HG02763 (cell line): ENCODE results near the gene SDK2.
"Not testable (repeated sequence)": the region's sequence is repeated elsewhere in the genome, so short reads cannot be mapped to it uniquely, and the experiment has no call there.

ENCODE experiments used
- ATAC-seq: cut with Tn5 transposase; IDR thresholded peaks from one replicate; pipeline ENCODE4 v1.9.1; 2021; ENCODE audit warnings: mild to moderate bottlenecking, moderate library complexity; ENCODE audit not compliant: unreplicated experiment

SDK2 gene

DNA sequence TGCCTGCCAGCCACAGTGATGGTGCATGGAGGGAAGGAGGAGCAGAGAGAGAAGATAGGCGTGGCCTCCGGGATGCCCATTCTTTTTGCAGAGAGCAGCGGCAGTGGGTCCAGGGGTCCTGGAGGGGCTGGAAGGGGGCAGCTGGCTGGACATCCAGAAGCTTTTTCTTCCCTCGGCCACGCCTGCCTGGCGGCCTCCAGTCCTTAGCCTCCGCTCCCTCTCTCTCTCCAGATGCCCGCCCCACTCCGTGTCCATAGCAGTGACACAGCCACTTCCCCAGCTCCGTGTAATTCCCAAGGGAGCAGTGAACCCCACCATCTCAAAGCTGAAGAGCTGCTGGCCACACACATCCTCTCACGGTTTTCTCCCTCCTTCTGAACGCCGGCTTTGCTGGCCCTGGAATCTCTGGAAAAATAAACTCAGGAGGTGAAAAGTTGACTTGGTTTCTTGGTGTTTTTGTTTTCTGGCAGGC, 306.2 kb downstream of the SDK2 start:
- no peak for ATAC-seq

DNA sequence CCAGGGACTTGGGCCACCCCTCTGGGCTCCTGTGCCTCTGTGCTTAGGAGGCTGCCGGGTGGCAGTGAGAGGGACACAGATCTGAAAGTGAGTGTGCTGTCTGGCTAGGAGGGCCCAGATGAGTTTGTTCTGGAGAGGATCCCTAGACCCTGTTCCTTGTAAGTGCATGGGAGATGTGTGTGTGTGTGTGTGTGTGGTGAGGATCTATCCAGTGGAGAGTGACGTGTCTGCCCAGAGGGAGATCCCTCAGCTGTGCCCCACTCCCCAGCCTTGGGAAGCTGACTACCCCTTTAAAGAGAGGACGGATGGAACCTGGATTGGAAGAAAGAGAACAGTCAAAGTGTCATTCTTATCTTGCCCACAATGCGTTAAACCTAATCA, 306.9 kb downstream of the SDK2 start:
- ATAC-seq = no peak

DNA sequence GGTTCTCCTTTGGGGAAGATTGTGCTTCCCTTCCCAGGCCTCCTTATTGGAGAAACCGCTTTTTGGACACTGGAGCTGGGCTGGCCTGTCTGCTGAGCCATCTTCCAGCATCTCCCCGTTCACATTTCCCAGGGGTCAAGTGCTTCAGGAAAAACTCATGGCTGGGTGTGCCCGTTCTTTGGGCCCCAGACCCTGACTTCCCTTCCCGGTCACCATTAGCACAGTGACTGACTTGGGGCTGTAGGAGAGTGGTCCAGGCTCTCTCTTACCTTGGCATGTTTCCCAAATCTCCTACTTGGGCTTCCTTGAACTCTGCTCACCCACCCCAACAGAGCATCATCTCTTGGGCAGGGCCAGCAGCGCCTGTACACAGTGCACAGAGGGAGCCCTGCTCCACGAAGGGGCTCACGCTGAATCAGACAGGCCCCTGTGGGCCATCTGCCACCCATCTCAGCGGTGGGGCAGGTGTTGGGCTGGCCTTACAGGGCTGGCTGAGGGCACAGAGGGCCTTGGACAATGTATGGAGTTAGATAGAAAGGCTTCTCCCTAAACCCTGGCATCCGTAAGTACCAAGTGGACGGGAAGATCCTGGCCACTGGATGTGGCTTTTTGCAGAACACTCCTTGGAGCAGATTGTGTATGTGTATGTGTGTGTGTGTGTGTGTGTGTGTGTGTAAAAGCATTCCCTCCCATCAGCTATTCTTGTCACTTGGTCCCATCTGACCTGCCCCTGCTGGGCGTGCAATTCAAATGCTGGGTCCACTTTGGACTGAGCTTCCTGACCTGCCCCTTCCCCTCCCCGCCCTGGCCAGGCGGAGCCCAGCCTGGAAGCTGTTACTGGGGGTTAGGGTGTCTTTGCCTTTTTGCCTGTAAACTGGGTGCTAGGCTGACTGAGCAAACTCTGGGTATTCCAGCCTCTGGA, 307.6 kb downstream of the SDK2 start:
- no peak for ATAC-seq

DNA sequence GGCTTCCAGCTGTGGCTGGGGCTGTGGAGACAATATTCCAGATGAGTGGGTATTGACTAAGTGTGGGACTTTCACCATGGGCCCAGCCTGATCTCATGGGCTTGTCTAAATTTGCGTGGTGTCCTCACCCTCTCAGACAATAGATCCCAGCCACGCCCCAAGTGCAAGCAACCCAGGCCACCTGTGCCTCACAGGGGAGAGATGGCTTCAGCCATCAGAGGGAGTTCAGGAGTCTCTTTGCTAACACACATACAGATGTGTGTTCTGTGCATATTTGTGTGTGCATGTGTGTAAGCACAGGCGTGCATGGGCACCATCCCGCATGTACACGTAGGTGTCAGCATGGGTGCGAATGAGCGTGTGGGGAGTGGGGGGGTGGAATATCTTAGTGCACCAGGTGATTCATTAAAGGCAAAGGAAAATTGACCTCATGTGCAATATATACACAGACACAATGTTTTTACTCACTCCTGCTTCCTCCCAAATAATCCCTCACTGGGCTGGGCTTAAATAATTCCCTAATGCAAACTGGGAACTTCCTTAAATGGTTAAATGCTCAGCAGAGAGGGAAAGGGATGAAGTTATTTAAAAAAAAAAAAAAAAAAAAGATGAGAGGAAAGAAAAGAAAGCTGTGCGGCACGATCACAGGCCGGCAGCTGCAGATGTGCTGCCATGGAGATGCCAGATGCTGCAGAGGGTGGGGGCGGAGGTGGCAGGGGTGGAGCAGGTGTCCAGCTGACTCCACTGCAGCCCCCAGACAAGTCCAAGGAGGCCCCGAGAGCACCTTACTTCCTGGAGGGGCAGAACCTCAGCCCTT, 308.4 kb downstream of the SDK2 start:
- ATAC-seq = no peak

DNA sequence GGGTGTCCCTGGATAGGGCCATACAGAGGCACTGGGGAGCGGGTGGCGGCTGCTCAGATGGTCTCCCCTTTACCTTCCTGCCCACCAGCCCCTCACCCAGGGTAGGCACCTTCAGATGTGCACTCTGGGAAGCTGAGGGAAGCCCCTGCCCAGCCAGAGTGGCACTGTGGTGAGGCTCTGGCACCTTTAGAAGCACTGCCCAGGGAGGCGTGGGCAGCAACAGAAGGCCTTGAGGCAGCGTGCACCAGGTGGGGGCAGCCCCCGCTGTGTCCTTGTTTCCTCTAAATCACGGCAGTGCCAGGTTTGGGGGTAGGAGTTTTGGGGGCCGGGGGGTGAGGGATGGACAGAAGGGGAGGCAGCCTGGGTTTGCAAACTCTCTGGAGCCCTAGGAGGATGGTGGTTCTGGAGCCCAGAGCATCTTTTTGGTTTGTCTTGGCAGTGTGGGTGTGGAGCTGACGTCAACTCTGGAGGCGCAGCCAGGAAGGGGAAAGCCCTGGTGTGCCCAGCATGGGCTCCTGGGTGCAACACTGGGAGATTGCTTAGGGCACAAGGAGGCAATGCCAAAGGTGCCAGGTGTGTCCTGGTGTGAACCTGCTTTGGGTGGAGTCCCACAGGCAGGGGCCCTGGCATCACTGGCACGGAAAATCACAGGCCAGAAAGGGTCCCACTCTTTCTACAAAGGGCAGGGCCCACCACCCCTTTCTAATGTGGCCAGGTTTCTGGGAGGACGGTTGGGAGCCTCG, 309.3 kb downstream of the SDK2 start:
- no peak for ATAC-seq

DNA sequence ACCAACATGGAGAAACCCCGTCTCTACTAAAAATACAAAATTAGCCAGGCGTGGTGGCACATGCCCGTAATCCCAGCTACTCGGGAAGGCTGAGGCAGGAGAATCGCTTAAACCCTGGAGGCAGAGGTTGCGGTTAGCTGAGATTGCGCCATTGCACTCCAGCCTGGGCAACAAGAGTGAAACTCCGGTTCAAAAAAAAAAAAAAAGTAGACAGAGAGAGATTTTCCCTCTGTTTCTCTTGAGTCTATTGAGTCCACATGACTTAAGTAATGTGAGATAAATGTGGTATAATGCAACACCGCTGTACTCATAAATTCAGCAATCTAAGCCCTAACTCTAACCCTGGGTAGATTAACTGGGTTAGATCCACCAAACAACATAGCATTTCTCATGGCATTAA, 310.8 kb downstream of the SDK2 start:
- not testable (repeated sequence) for ATAC-seq

DNA sequence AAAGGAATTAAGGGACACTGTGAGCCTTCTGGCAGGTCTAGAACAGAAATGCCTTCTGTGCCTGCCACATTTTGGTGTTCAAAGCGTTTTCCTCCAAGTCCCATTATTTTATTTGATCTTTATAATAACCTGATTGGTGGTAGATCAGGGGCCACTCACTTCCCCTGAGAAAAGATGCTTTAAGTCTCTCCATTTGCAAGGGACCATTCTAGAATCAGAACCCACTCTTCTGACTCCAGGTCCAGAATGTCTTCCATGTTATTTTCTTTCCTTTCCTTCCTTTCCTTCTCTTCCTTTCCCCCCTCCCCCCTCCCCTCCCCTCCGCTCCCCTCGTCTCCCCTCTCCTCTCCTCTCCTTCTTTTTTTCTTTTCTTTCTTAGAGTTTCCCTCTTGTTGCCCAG, 313.2 kb downstream of the SDK2 start:
- no peak for ATAC-seq

DNA sequence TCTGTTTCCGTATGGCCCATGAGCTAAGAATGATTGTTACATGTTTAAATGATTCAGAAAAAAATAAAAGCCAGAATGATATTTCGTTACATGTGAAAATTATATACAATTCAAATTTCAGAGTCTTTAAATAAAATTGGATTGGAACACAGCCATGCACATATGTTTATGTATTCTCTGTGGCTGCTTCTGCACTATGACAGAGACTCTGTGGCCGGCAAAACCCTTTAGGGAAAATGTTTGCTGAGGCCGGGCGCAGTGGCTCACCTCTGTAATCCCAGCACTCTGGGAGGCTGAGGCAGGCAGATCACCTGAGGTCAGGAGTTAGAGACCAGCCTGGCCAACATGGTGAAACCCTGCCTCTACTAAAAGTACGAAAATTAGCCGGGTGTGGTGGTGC, 316.6 kb downstream of the SDK2 start:
- ATAC-seq = no peak

DNA sequence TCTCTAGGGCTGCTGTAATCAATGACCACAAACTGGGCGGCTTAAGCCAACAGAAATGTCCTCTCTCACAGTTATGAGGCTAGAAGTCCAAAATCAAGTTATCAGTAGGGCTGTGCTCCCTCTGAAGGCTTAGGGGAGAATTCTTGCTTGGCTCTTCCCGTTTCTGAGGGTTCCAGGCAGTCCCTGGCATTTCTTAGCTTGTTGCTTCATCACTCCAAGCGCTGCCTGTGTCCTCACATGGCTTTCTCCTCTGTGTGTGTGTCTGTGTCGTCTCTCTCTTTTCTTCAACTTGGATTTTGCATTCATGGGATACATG, 318.8 kb downstream of the SDK2 start:
- no peak for ATAC-seq

DNA sequence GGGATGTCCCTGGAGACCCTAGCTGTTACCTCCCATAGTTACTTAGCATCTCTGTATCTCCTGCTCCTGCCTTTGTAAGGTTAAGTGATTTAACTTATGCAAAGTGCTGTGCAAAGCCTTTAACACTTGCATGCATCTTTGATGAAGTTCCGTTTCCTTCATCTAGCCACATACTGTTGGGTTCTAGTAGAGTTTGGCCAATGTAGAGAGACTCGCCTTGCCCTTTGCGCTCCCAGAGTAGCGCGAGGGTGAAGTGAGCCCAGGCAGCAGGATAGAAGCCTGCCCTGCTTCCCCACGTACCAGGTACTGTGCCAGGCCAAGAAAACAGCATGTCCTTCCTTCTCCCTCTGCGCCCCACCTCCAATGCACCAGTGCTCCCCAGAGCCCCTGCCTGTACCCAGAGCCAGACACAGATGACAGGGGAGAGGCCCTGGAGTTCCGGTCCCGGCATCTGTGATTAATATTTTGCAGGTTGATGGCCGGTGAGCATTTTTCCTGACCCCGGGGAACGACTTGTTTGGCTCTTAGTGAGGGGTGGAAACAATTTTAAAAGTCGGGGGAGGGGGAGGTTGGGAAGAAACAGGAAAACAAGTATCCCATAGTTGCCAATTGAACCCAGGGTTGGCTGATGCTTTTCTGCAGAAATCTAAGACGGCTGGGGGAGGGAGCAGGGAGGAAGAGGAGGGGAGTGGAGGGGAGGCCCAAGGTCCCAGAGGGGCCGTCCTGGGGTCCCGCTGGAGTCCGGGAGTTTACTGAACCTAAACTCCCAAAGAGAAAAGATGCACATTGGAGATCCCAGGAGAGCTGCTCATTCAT, 319.3 kb downstream of the SDK2 start:
- ATAC-seq = no peak

DNA sequence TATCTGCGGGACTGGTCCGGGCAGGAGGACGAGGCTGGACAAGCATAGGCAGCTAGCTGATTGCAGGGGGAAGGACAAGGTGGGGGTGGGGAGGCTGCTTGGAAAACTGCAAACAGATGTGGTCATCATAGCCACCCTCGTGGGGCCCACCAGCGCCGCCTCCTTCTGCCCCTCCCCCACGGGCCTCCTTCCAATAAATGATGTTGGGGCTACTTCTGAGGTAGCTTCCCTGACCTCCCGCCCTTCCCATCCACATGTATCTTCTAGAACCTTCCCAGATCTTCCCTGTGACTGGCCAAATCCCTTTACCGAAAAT, 320.1 kb downstream of the SDK2 start:
- ATAC-seq = no peak

DNA sequence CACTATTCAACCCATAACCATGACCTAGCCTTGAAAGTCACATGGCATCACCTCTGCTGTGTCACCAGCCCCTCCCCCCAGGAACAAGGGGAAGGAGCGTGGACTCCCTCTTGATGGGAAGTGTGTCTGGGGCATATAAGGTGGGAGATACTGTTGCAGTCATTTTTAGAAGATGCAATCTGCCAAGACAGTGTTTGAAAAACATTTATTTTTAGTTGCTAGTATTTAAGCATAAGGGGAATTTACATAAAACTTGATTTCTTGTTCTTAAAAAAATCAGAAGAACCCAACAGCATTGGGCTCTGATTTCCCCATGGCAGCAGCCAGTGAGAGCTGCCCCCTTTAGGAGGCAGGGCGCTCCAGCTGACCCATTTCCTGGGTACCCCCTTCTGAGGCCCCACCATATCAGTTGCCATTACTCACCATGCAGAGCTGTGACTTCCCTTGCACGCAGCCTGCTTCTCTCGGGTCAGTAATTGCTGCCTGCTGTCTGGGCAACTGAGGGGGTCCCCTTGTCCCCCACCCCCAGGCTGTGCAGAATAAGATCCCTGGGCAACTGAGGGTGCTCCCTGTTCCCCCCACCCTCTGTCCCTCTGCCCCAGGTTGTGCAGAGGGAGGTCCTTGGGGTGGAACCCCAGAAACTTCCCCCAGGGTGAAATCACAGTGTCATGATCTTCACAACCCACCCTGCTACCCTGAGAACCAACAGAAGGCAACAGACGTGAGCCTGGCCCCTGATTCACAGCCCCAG, 320.7 kb downstream of the SDK2 start:
- ATAC-seq = no peak

DNA sequence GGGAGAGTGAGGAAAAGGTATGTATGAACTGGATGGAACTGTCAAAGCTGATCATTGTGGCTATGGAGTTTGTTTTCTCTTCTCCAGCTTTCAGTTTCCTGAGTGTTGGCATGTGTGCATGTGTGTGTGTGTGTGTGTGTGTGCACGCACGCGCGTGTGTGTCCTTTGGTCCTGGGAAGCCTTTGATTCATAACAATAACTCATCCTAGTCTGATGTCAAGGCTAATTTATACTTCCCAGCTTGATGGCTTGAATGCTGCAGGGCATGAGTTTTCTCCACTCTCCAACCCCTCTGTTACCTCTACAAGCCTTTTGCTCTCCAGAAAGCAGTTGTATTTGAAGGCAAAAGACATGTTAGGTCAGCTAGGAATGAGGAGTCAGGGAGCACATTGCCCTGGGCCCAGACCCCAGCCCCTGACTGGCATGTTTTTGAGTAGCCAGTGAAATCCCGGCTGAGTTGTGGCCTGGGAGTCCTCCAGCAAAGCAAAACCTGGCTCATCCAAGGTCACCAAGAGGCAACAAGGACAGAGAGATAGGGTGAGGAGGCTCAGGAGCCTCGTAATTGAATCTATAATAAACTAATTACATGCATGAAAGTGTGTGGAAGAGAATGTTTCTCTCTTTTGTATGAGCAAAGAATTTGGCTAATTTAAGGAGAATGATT, 323.5 kb downstream of the SDK2 start:
- no peak for ATAC-seq

DNA sequence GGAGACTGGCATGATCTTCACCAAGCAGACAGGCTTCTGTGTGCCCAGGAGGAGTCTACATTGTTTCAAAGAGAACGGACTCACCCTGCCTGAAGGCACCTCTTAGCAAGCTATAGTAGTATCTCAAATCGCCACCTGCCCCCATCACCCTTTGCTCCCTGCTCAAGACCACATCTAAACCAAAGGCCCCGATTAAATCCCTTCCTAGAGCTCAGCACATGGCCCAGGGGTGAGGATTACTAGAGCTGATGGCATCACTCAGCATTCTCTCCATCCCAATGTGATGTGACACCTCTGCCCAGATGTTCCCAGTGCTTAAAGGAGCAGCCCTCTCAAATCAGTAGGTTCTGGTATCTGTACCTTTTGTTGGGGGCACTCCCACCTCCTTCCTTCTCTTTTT, 324.5 kb downstream of the SDK2 start:
- ATAC-seq = no peak

DNA sequence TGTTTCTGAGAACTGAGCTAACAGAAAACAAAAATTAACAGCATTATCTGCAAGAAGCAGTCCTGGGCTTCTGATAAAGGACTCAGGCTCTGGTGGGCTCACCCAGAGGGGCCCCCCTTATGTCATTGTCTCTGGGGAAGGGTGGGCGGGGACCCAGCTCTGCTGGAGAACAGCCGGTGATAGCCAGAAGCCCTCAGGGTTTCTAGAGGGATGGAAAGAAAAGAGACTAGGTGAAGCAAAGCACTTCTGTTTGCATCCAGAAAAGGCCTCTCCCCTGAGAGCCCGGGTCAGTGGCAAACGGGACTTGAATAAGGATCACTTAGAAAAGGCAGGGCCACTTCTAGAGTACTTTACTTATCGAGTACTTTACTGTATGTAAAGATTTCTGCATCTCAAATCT, 325.4 kb downstream of the SDK2 start:
- no peak for ATAC-seq

DNA sequence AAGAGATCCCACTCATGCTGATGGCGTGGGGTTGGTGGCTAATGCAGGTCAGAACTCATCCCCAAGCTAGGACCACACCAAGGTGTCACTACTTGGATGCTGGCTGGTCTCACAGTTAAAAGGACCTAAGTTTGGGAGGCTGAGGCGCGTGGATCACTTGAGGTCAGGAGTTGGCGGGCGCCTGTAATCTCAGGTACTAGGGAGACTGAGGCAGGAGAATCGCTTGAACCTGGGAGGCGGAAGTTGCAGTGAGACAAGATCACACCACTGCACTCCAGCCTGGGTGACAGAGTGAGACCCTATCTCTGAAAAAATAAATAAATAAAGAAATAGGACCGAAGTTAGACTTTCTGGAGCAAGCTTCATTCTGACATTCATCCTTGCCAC, 325.8 kb downstream of the SDK2 start:
- ATAC-seq = no peak

DNA sequence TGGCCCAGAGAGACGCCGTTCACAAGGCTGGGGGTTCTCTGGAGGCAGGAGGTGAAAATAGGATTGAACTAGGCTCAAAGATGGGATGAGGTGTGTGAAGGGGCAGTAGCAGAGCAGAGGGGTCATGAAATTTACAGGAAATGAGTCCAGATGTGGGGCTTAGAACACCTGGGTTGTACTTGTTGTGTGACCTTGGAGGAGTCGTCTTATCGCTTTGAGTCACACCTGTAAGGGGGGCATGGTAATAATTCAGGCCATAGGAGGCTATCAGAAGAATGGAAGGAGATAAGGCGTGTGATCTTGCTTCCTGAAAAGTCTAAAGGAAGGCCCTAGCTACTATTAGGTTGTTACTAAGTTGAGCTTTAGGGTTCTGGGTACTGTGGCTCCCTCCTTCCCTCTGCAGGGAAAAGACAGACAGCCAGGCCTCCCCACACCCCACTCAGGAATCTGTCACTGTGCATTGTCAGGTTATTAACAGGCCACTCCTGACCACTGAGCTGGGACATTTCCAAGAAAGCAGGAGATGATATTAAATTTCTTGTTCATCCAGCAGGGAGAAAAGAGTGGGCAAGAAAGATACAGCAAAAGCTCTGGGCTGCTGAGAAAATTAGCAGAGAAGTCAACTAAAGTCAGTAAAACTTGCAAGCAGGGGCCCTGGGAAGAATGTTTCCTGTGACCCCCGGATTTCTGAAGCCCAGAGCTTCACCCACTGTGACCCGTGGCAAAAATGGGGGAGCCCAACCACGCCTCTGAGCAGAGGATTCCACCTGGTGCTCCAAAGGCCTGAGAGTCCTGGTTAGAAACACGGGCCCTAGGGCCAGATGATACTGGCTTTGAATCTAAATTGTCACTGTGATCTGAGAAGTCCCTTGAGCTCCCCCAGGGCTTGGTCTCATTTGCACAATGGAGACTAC, 326.5 kb downstream of the SDK2 start:
- no peak for ATAC-seq

DNA sequence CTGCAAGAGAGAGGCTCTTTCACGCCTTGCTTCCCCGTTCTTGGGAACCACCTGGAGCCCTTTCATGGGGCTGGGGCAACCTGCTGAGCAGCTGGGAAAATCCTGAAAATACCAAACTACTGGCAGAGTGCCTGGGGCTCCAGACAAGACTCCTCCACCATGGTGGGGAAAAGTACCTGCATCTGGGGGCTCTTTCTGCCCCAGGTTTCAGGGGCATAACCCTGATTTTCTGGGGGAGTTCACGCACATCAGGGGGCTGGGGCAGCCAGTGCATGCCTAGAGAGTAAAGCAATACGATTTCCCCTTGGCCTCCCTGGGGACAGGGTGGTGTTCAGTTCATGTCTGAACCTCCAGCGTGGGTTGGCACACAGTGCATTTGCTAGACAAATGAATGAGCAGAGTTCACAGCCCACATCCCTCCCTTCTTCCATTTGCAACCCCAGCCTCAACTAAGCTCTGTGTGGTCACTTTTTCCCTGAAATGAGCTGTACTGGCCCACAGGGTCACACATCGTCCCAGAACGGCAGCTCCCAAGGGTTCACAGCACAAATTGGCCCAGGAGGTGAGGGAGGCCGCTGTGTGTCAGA, 327.2 kb downstream of the SDK2 start:
- ATAC-seq = peak; percentile 66
